Measurements from ENCODE around the gene PMM2.
A peak's percentile ranks its signal among the peaks of the same experiment; 100 is the strongest.
"Not testable (repeated sequence)": the region's sequence is repeated elsewhere in the genome, so short reads cannot be mapped to it uniquely, and the experiment has no call there.

Gene PMM2

GRCh38 chr16:8781797-8782196, 15.8 kb upstream of the PMM2 start:
- DNase-seq (ENCODE audit: low spot score): no peak
- no peak overlapping the region for H3K4me3 ChIP-seq
- TF ChIP-seq CTCF (IDR thresholded peaks at IDR 0.05): no peak
- H3K27ac ChIP-seq: no peak overlapping the region

- TF ChIP-seq CTCF (IDR thresholded peaks at IDR 0.05): no peak
- DNase-seq (ENCODE audit: low spot score): no peak
- H3K27ac ChIP-seq: no peak overlapping the region
- no peak overlapping the region for H3K4me3 ChIP-seq
Observed at GRCh38 chr16:8782673-8783072, 15.0 kb upstream of the PMM2 start.

GRCh38 chr16:8785408-8785807, 12.2 kb upstream of the PMM2 start:
- H3K27ac ChIP-seq: no peak overlapping the region
- H3K4me3 ChIP-seq: no peak overlapping the region
- no peak for DNase-seq (ENCODE audit: low spot score)
- no peak for TF ChIP-seq CTCF (IDR thresholded peaks at IDR 0.05)

GRCh38 chr16:8786316-8786715, 11.3 kb upstream of the PMM2 start:
- not testable (repeated sequence) for H3K4me3 ChIP-seq; H3K27ac ChIP-seq; DNase-seq (ENCODE audit: low spot score)

GRCh38 chr16:8788578-8789172, 9.0 kb upstream of the PMM2 start:
- no peak overlapping the region for H3K27ac ChIP-seq
- no peak for DNase-seq (ENCODE audit: low spot score)
- no peak overlapping the region for H3K4me3 ChIP-seq

GRCh38 chr16:8795091-8795490, 2.5 kb upstream of the PMM2 start:
- no peak overlapping the region for H3K4me3 ChIP-seq
- no peak for TF ChIP-seq CTCF (IDR thresholded peaks at IDR 0.05)
- DNase-seq (ENCODE audit: low spot score): no peak
- no peak overlapping the region for H3K27ac ChIP-seq

More at GRCh38 chr16:8788578-8789172, 9.0 kb upstream of the PMM2 start:
- TF ChIP-seq CTCF (IDR thresholded peaks at IDR 0.05): no peak

- no peak for TF ChIP-seq CTCF (IDR thresholded peaks at IDR 0.05)
- no peak overlapping the region for H3K27ac ChIP-seq
- no peak for DNase-seq (ENCODE audit: low spot score)
- peak overlapping the region; percentile 95 for H3K4me3 ChIP-seq
Observed at GRCh38 chr16:8795818-8796217, 1.8 kb upstream of the PMM2 start.
